Loucy (cell line): Measurements from ENCODE around the gene KIAA1328.
A peak's percentile ranks its signal among the peaks of the same experiment; 100 is the strongest.

Experiments
- H2AFZ ChIP-seq: fragments of 200-600 bp; sonication (generic); 2 replicates; pipeline ENCODE4 v1.6.0; 2016; ENCODE audit warnings: antibody characterized with exemption, mild to moderate bottlenecking, low read length, moderate library complexity
- H3F3A ChIP-seq: fragments of 200-600 bp; 2 replicates; pipeline ENCODE4 v1.6.0; 2016; ENCODE audit warnings: antibody characterized with exemption, low read depth, mild to moderate bottlenecking
- H3K27me3 ChIP-seq: fragments of 200-600 bp; sonication (generic); 2 replicates; pipeline ENCODE4 v1.6.1; 2014; ENCODE audit warnings: low read length, mild to moderate bottlenecking; ENCODE audit not compliant: insufficient read depth, poor library complexity, severe bottlenecking
- H3K36me3 ChIP-seq: fragments of 200-600 bp; sonication (generic); 2 replicates; pipeline ENCODE4 v1.6.1; 2016; ENCODE audit warnings: low read length; ENCODE audit not compliant: insufficient read depth
- H3K4me1 ChIP-seq: fragments of 200-600 bp; sonication (generic); 2 replicates; pipeline ENCODE4 v1.5.1; 2014; ENCODE audit warnings: low read length, mild to moderate bottlenecking; ENCODE audit not compliant: insufficient read depth, poor library complexity, severe bottlenecking
- H3K4me2 ChIP-seq: fragments of 200-600 bp; sonication (generic); 2 replicates; pipeline ENCODE4 v1.6.0; 2014; ENCODE audit warnings: antibody characterized with exemption, low read length, low read depth, mild to moderate bottlenecking; ENCODE audit not compliant: poor library complexity, severe bottlenecking
- H3K4me3 ChIP-seq: fragments of 200-600 bp; sonication (generic); 2 replicates; pipeline ENCODE4 v1.5.1; 2014; ENCODE audit warnings: low read length, mild to moderate bottlenecking, mixed read lengths; ENCODE audit not compliant: poor library complexity, severe bottlenecking
- H3K79me2 ChIP-seq: fragments of 200-600 bp; sonication (generic); 2 replicates; pipeline ENCODE4 v1.6.1; 2014; ENCODE audit warnings: low read length; ENCODE audit not compliant: insufficient read depth
- H3K9ac ChIP-seq: fragments of 200-600 bp; sonication (generic); 2 replicates; pipeline ENCODE4 v1.6.0; 2014; ENCODE audit warnings: mild to moderate bottlenecking, low read depth, low read length, moderate library complexity; ENCODE audit not compliant: poor library complexity, severe bottlenecking
- H3K9me2 ChIP-seq: fragments of 200-600 bp; sonication (generic); replicated peaks from 2 replicates; pipeline ENCODE4 v1.6.1; 2016; ENCODE audit warnings: low read depth, low read length, mixed read lengths
- H3K9me3 ChIP-seq: fragments of 200-600 bp; sonication (generic); 2 replicates; pipeline ENCODE4 v1.6.1; 2014; ENCODE audit warnings: mild to moderate bottlenecking, antibody characterized with exemption, low read length, low read depth; ENCODE audit not compliant: insufficient read depth
- H4K20me1 ChIP-seq: fragments of 200-600 bp; sonication (generic); 2 replicates; pipeline ENCODE4 v1.6.0; 2014; ENCODE audit warnings: antibody characterized with exemption, low read length, mild to moderate bottlenecking; ENCODE audit not compliant: insufficient read depth, poor library complexity, severe bottlenecking
- EZH2phosphoT487 ChIP-seq: fragments of 200-600 bp; IDR thresholded peaks from 2 replicates; pipeline ENCODE4 v1.6.1; 2018; ENCODE audit warnings: antibody characterized with exemption, mild to moderate bottlenecking, moderate library complexity, borderline replicate concordance
- TF ChIP-seq, protein P1 (sequence below): fragments of 200-600 bp; sonication (generic); conservative IDR thresholded peaks from 2 replicates; pipeline ENCODE4 v1.5.1; 2014; ENCODE audit warnings: mild to moderate bottlenecking, antibody characterized with exemption, low read length

KIAA1328 gene

DNA sequence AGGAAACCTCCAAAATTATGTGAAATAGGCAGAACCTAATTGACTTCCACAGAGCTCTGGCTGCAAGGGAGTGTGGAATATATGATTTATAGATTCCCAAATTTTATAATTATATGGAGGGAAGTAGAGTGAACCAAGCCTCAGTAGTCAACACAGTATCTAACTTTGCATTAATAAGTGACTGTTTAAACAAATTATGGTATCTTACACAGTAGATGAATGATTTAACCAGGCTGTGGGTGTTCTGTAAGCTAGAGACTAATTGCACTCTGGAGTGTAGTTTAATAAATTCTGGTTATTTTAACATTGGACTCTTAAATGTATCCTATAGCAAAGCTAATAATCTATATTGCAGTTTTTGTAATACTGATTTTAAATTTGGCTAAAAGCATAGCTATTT, 183.5 kb downstream of the KIAA1328 start:
- Histone ChIP-seq H3K9ac (no peak overlapping the region), H3K4me1 (no peaks in the 10 kb centered on the region), H2AFZ (no peak overlapping the region), H3K9me2 (no peaks in the 10 kb centered on the region), H4K20me1 (no peaks in the 10 kb centered on the region), H3F3A (no peaks in the 10 kb centered on the region), H3K4me2 (no peak overlapping the region), H3K27me3 (no peaks in the 10 kb centered on the region), H3K4me3 (no peak overlapping the region), H3K36me3 (no peaks in the 10 kb centered on the region), H3K9me3 (no peaks in the 10 kb centered on the region), H3K79me2 (no peaks in the 10 kb centered on the region)
- TF ChIP-seq, protein P1, sequence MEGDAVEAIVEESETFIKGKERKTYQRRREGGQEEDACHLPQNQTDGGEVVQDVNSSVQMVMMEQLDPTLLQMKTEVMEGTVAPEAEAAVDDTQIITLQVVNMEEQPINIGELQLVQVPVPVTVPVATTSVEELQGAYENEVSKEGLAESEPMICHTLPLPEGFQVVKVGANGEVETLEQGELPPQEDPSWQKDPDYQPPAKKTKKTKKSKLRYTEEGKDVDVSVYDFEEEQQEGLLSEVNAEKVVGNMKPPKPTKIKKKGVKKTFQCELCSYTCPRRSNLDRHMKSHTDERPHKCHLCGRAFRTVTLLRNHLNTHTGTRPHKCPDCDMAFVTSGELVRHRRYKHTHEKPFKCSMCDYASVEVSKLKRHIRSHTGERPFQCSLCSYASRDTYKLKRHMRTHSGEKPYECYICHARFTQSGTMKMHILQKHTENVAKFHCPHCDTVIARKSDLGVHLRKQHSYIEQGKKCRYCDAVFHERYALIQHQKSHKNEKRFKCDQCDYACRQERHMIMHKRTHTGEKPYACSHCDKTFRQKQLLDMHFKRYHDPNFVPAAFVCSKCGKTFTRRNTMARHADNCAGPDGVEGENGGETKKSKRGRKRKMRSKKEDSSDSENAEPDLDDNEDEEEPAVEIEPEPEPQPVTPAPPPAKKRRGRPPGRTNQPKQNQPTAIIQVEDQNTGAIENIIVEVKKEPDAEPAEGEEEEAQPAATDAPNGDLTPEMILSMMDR: no peak
- no peak for TF ChIP-seq EZH2phosphoT487

DNA sequence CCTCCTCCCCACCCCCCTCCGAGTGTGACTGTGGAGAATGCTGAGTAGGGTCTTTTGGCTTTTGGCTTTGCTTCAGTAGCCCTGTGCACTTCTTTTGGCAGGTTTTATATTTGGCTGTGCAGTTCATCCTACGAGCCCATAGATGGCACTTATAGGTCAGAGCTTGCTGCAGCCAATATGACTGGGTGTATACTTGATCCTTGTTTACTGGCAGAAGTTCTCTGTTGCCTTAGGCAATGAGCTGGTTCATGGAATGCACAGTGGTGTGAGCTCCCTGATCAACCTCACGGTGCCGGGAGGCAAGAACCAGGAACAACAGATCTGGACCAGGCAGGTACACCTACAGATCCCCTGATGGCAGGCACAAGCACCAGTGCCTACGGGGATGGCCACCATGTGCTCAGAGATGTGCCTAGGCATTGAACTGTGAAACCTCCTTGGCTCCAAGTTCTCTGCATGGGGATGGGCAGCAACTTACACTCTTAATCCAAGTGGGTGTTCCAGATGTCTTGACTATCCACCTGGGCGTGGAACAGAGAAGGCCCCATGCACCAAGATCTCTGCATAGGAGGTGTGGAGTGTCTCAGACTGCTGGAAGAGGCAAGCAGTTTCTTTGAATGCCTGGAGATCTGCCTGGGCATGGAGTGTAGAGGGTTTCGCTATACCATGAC, 190.4 kb downstream of the KIAA1328 start:
- no peaks in the 10 kb centered on the region for H3K79me2 ChIP-seq
- no peak for TF ChIP-seq EZH2phosphoT487
- TF ChIP-seq, protein P1: peak; percentile 68
- no peaks in the 10 kb centered on the region for H3K9me3 ChIP-seq
- H3K9me2 ChIP-seq: no peaks in the 10 kb centered on the region
- no peaks in the 10 kb centered on the region for H3K4me1 ChIP-seq
- H3K4me3 ChIP-seq: no peak overlapping the region
- H3K9ac ChIP-seq: no peak overlapping the region
- H3K27me3 ChIP-seq: no peaks in the 10 kb centered on the region
- H4K20me1 ChIP-seq: no peaks in the 10 kb centered on the region
- no peak overlapping the region for H3K4me2 ChIP-seq
- no peaks in the 10 kb centered on the region for H3K36me3 ChIP-seq
- no peaks in the 10 kb centered on the region for H3F3A ChIP-seq
- H2AFZ ChIP-seq: no peak overlapping the region

DNA sequence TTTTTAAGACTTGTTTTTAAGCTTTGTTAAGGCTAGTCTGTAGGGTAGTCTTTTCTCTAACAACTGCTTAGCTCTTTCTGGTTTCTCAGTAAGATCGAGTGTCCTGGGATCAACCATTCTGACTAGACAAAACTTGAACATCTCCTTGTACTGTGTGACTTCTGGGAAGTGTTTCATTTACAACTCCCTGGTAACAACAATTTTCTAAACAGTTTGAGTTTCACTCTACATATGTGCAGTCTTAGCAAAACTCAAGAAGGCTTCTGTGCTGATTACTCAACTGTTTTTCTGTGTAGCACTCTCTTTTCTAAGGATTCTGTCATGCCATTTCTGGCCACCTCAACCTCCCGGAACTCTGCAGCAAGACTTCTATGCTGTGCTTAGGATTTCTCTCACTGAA, 204.5 kb downstream of the KIAA1328 start:
- no peaks in the 10 kb centered on the region for H3K36me3 ChIP-seq
- H3F3A ChIP-seq: no peaks in the 10 kb centered on the region
- H3K4me1 ChIP-seq: no peaks in the 10 kb centered on the region
- no peaks in the 10 kb centered on the region for H3K79me2 ChIP-seq
- H3K9me3 ChIP-seq: peaks cover 3% of the 10 kb centered on the region; the same call in 1 of the 2 replicates
- no peaks in the 10 kb centered on the region for H3K27me3 ChIP-seq
- TF ChIP-seq, protein P1: no peak
- TF ChIP-seq EZH2phosphoT487: no peak
- no peaks in the 10 kb centered on the region for H4K20me1 ChIP-seq
- no peak overlapping the region for H3K4me2 ChIP-seq
- H3K9ac ChIP-seq: no peak overlapping the region
- H2AFZ ChIP-seq: no peak overlapping the region
- no peaks in the 10 kb centered on the region for H3K9me2 ChIP-seq
- no peak overlapping the region for H3K4me3 ChIP-seq
